T-cell (primary cell): ENCODE measurements around the gene JAML. TPM values are rescaled to one million over a fixed set of nuclear protein-coding genes. Genes with fewer than 3 reads are reported as not detected.

Source experiments
- ATAC-seq, 4 experiments: fragments of 200-7000 bp in 3 of 4; fragments of 150-1000 bp in 1 of 4; cut with Tn5 transposase; replicated peaks in 1 of 4; 1 replicate in 3 of 4; 2 replicates in 1 of 4; pipeline ENCODE4 v1.10.0; 2021; ENCODE audit warnings: moderate library complexity in 3 of 4, mild to moderate bottlenecking in 2 of 4, moderate number of reproducible peaks in 1 of 4
- CTCF ChIA-PET, 2 donors: fragments of 300-600 bp; sonication (Branson Sonifier 250); formaldehyde crosslinking; loops; one replicate each; lab custom pipeline; 2022; ENCODE audit warnings: antibody characterized with exemption in 2 of 2; lab: Charles Lee
- POLR2A ChIA-PET, 2 donors: fragments of 300-600 bp; sonication (Branson Sonifier 250); formaldehyde crosslinking; loops; one replicate each; lab custom pipeline; 2022; ENCODE audit warnings: antibody characterized with exemption in 2 of 2; lab: Charles Lee
- DNase-seq, 35 experiments: peaks; one replicate each; pipeline versions ENCODE4 v3.0.0 to v3.0.0-alpha.2; 2013 to 2023
- H3K27ac ChIP-seq: one replicate; pipeline ENCODE4 v1.5.1; 2013; ENCODE audit warnings: low read length
- H3K27me3 ChIP-seq, 2 experiments: replicated peaks in 1 of 2; 1 replicate in 1 of 2; 2 replicates in 1 of 2; pipeline versions ENCODE4 v1.6.1 to v1.7.0; 2013; ENCODE audit warnings: low read length in 1 of 2, mixed read lengths in 1 of 2; ENCODE audit not compliant: control insufficient read depth in 2 of 2, insufficient read depth in 2 of 2; ENCODE audit errors: extremely low read depth in 1 of 2
- H3K36me3 ChIP-seq, 2 donors: 1 replicate in 1 of 2; 2 replicates in 1 of 2; pipeline versions ENCODE4 v1.6.1 to v1.7.0; 2013; ENCODE audit warnings: low read length in 1 of 2; ENCODE audit not compliant: control insufficient read depth in 2 of 2, insufficient read depth in 1 of 2; ENCODE audit errors: extremely low read depth in 1 of 2
- H3K4me1 ChIP-seq, 2 experiments: 1 replicate in 1 of 2; 2 replicates in 1 of 2; pipeline versions ENCODE4 v1.6.1 to v1.7.0; 2013; ENCODE audit warnings: low read length in 2 of 2, mixed read lengths in 1 of 2; ENCODE audit not compliant: insufficient read depth in 2 of 2, control insufficient read depth in 1 of 2; ENCODE audit errors: extremely low read depth in 1 of 2
- H3K4me3 ChIP-seq, 2 donors: 1 replicate in 1 of 2; 2 replicates in 1 of 2; pipeline versions ENCODE4 v1.5.1 to v1.7.0; 2013; ENCODE audit warnings: mild to moderate bottlenecking in 2 of 2, low read length in 1 of 2, moderate library complexity in 1 of 2; ENCODE audit not compliant: control insufficient read depth in 1 of 2; ENCODE audit errors: extremely low read depth in 1 of 2
- H3K9me3 ChIP-seq: 2 replicates; pipeline ENCODE4 v1.7.0; 2013
- H3K27ac Mint-ChIP-seq, 2 donors: one replicate each; pipeline ENCODE4 v1.8.0; 2020 to 2021; ENCODE audit warnings: mild to moderate bottlenecking in 2 of 2, mixed read lengths in 2 of 2
- H3K27me3 Mint-ChIP-seq, 2 donors: one replicate each; pipeline ENCODE4 v1.8.0; 2021 to 2022; ENCODE audit warnings: mixed read lengths in 2 of 2
- H3K36me3 Mint-ChIP-seq: one replicate; pipeline ENCODE4 v1.8.0; 2021; ENCODE audit warnings: mixed read lengths
- H3K4me1 Mint-ChIP-seq, 3 donors: one replicate each; pipeline ENCODE4 v1.8.0; 2020 to 2022; ENCODE audit warnings: mixed read lengths in 3 of 3, mild to moderate bottlenecking in 1 of 3
- H3K4me3 Mint-ChIP-seq, 3 donors: one replicate each; pipeline ENCODE4 v1.8.0; 2020 to 2022; ENCODE audit warnings: mild to moderate bottlenecking in 3 of 3, mixed read lengths in 3 of 3, moderate library complexity in 3 of 3
- H3K9me3 Mint-ChIP-seq, 3 donors: one replicate each; pipeline ENCODE4 v1.8.0; 2020 to 2022; ENCODE audit warnings: mixed read lengths in 3 of 3
- WGBS: methylation state at CpG from one replicate; pipeline ENCODE4 v1.1.5; 2013; ENCODE audit warnings: missing lambda C conversion rate; ENCODE audit not compliant: insufficient coverage; 5-methylcytosine and 5-hydroxymethylcytosine counted together
- total RNA-seq, 35 experiments: library from RNA in 6 of 35; stranded (reverse) in 6 of 35; fragments of 120-200 nt in 1 of 35; gene quantifications; one replicate each; pipeline versions ENCODE4 v1.2.1 to v1.2.4 and lab custom pipeline; 2013 to 2026

Gene JAML
- total RNA-seq, 5 donors from 2014 or later (not counting 1 experiment from before 2014, with no cell fraction given), result 60.8 to 165 (median 95.8) TPM

DNA sequence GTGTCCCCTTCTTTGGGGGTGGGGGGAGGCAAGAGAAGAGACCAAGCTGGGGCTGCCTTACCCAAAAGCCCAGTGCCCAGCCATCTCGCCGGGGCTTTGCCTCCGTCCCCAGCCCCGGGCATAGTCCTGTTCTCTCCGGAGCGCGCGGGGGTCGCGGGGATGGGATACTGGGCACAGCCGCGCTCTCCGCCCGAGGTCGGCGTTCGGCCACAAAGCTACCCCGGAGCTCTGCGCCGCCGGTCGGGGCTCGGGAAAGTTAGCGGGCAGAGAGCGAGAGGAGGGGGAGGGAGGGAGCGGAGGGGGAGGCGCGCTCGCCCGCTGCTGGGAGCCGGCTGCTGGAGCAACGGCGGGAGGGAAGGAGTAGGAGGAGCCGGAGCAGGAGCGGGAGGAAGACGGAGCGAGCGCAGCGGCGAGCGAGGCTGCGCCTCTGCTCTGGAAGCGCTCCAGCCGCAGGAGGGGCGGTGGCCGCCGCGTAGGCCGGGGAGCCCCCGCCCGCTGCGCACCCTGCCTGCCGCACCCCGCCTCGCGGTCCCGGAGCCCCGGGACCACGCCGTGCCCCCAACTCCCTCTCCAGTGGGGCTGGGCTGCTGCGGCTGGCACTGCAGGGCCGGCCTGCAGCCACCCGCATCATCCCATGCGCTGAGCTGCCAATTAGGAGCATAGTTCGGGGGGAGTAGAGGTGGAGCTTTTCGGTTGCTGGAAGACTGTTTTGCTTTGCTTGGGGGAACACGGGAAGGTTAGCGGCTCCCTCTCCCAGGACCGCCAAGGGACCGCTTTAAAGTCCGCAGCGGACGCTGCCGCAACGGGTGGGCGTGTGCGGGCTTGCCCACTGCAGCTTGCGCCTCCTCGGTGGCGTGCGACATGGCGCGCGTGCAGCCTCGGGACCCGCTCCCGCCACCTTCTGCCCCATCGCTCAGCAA, 72.0 kb downstream of the JAML start, which contains the start of gene SCN4B:
Gene SCN4B (minus strand): TSS at position 272 of the 920 bp plus-strand sequence. CDS start 150 bp downstream, at position 122.
- ChIA-PET POLR2A (interaction anchor here in 1 of 2 donors (0.6 kb wide), 1 partner anchor 12 kb away, joined by 5 read pairs; no protein-coding TSS in a partner anchor), CTCF (no interaction called here)
- Mint-ChIP-seq H3K36me3 (no peaks in the 10 kb centered on the region), H3K9me3 (no peaks in the 10 kb centered on the region), H3K27ac (no peak within 1 kb of the TSS), H3K4me1 (peaks cover 13 to 19% (median 16%) of the 10 kb centered on the region in 3 donors), H3K4me3 (peak within 1 kb of the TSS; percentile 41 to 75 (median 47)), H3K27me3 (peaks cover 55 to 69% of the 10 kb centered on the region in 2 donors)
- no peaks in the 10 kb centered on the region for H3K36me3 ChIP-seq
- DNase-seq (peak in 3 of 35 experiments; percentile 11 to 37 (median 17)), ATAC-seq (peak; percentile 56 to 66 (median 62))
- peak within 1 kb of the TSS; percentile 15 to 65 for H3K4me3 ChIP-seq
- no peak within 1 kb of the TSS for H3K27ac ChIP-seq
- peaks cover 0 to 26% of the 10 kb centered on the region in 2 experiments for H3K4me1 ChIP-seq
- WGBS, result 2% methylated on average over 84 of the region's 88 CpGs
- no peaks in the 10 kb centered on the region for H3K9me3 ChIP-seq
- peaks cover 24 to 73% of the 10 kb centered on the region in 2 experiments for H3K27me3 ChIP-seq

DNA sequence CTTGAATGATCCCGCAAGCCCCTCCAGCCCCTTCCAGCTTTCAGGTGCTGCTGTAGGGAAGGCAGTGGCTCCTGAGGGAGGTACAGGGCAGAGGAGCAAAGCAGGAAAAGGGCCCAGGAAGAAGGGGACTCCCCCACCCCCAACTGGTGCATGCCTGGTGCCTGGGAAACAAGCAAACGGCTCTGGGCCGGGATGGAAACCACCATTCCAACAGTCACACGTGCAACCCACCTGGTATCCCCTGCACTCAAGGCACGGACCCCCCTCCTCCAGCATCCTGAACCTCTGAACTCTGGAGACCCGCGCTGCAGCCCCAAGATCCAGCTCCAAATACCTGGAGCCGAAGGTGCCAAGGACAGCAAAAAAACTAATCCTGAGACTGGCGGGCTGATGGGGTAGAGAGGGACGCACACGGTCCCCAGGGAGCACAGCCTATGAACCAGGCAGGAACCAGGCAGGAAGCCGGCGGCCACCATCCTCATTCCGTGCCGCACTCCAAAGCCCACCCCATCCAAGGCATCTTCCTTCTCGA, 72.7 kb downstream of the JAML start:
- Mint-ChIP-seq H3K4me1 (peaks cover 13 to 15% (median 14%) of the 10 kb centered on the region in 3 donors), H3K27me3 (peaks cover 48 to 62% of the 10 kb centered on the region in 2 donors), H3K27ac (no peak overlapping the region), H3K9me3 (no peaks in the 10 kb centered on the region), H3K36me3 (no peaks in the 10 kb centered on the region), H3K4me3 (peak overlapping the region; percentile 24 to 47 (median 31))
- Histone ChIP-seq H3K4me3 (no peak overlapping the region), H3K4me1 (peaks cover 0 to 25% of the 10 kb centered on the region in 2 experiments), H3K9me3 (no peaks in the 10 kb centered on the region), H3K36me3 (no peaks in the 10 kb centered on the region), H3K27me3 (peaks cover 24 to 70% of the 10 kb centered on the region in 2 experiments), H3K27ac (no peak overlapping the region)
- DNase-seq, result no peak
- ChIA-PET POLR2A (interaction anchor here in 1 of 2 donors (0.6 kb wide), 1 partner anchor 11 kb away, joined by 5 read pairs; no protein-coding TSS in a partner anchor), CTCF (no interaction called here)
- no peak for ATAC-seq
- WGBS, result 62% methylated on average over 3 of the region's 16 CpGs

DNA sequence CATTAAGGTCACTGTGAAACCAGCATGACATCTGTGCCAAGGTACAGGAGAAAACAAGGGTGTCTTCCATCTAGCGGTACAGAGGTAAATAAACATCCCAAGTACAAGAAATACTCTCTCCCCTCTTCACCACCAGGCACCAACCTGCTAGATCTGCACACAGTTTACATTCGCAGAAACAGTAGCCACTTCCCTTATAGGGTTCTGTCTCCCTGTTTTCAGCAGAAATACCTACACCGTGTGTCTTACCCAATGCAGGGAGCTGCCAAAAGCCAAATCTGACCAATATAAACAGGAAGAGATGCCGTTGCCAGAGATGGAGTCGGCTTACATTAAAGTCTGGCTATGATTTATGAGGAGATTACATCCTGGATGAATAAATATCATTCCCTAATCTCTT, 73.4 kb downstream of the JAML start:
- DNase-seq, result no peak
- H3K27me3 ChIP-seq, result peaks cover 19 to 67% of the 10 kb centered on the region in 2 experiments
- 100% methylated on average over 1 of the region's 5 CpGs for WGBS
- Mint-ChIP-seq H3K36me3 (no peaks in the 10 kb centered on the region), H3K4me3 (no peak overlapping the region), H3K4me1 (peaks cover 8 to 11% (median 8%) of the 10 kb centered on the region in 3 donors), H3K27ac (no peak overlapping the region), H3K27me3 (peaks cover 44 to 57% of the 10 kb centered on the region in 2 donors), H3K9me3 (no peaks in the 10 kb centered on the region)
- peaks cover 0 to 19% of the 10 kb centered on the region in 2 experiments for H3K4me1 ChIP-seq
- H3K9me3 ChIP-seq, result no peaks in the 10 kb centered on the region
- ChIA-PET POLR2A (no interaction called here), CTCF (interaction anchor here in 1 of 2 donors (0.5 kb wide), 1 partner anchor 139 kb away, joined by 4 read pairs; no protein-coding TSS in a partner anchor)
- no peaks in the 10 kb centered on the region for H3K36me3 ChIP-seq
- H3K27ac ChIP-seq, result no peak overlapping the region
- no peak overlapping the region for H3K4me3 ChIP-seq
- ATAC-seq, result no peak

DNA sequence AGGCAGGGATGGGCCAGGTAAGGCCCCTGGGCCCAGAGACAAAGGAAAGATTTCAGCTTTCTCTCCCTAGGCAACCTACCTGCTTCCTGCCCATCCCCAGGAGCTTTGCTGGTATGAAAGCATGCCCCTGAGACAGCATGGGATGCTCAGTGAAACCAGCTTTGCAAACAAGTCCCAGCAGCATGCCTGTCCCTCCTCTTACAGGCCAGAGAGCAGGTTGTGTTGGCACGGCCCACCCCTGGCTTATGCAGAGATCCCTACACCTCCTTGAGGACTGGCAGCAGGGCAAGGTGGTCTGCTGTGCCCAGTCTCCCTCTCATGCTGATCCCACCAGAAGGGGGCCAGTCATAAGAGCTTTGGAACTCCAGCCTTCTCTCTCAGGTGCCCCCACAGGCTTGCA, 75.3 kb downstream of the JAML start:
- Mint-ChIP-seq H3K4me3 (no peak overlapping the region), H3K36me3 (no peaks in the 10 kb centered on the region), H3K9me3 (no peaks in the 10 kb centered on the region), H3K27ac (no peak overlapping the region), H3K4me1 (peaks cover 7 to 13% (median 9%) of the 10 kb centered on the region in 3 donors), H3K27me3 (peaks cover 38 to 53% of the 10 kb centered on the region in 2 donors)
- no peaks in the 10 kb centered on the region for H3K36me3 ChIP-seq
- DNase-seq, result no peak
- 83% methylated on average over 1 of the region's 1 CpG for WGBS
- H3K27me3 ChIP-seq, result peaks cover 12 to 68% of the 10 kb centered on the region in 2 experiments
- peaks cover 0 to 30% of the 10 kb centered on the region in 2 experiments for H3K4me1 ChIP-seq
- H3K4me3 ChIP-seq, result no peak overlapping the region
- no peak overlapping the region for H3K27ac ChIP-seq
- CTCF ChIA-PET, result no interaction called here
- no peaks in the 10 kb centered on the region for H3K9me3 ChIP-seq
- no peak for ATAC-seq
- POLR2A ChIA-PET, result no interaction called here

DNA sequence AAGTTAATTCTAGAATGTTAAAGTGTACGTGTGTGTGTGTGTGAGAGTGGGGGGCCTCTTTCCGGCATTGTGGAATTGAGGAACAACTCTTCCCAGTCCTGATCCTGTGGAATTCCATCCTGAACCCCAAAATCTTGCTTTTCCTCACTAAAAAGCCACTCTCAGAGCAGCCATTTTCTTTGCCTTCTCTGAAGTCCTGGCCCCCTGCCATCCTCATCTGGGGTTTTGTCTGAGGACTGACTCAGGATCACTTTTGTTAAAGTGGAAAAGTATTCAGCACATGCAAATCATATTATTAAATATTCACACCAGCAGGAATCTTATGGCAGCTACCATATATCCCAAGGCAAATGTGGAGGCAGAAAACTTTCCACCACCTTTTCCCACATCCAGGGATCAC, 76.0 kb downstream of the JAML start:
- ChIA-PET CTCF (no interaction called here), POLR2A (no interaction called here)
- Histone ChIP-seq H3K36me3 (no peaks in the 10 kb centered on the region), H3K9me3 (no peaks in the 10 kb centered on the region), H3K4me1 (peaks cover 0 to 30% of the 10 kb centered on the region in 2 experiments), H3K27me3 (peaks cover 6 to 68% of the 10 kb centered on the region in 2 experiments), H3K27ac (no peak overlapping the region), H3K4me3 (no peak overlapping the region)
- Mint-ChIP-seq H3K27ac (no peak overlapping the region), H3K27me3 (peaks cover 38 to 53% of the 10 kb centered on the region in 2 donors), H3K9me3 (no peaks in the 10 kb centered on the region), H3K4me1 (peaks cover 4 to 11% (median 7%) of the 10 kb centered on the region in 3 donors), H3K4me3 (no peak overlapping the region), H3K36me3 (no peaks in the 10 kb centered on the region)
- WGBS, result no CpG with 5 or more reads among the region's 2 CpGs
- ATAC-seq (no peak), DNase-seq (no peak)

DNA sequence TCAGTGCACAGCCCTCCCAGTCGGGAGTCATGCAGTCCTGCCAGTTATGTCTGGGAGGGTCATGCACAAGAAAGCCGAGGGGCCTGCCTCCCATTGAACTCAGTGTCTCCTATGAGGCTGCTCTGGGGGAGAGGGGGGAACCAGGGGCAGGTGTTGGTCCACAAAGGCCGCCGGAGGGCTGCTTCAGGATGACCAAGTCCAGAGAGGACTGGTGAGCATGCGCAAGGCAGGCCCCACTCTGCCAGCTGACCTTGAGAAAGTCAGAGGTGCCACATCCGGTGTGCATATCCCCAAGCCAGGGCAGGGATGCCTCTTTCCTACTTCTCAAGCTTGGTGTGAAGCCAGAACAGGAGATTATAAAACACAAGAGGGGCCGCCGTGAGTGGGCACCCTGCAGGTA, 76.6 kb downstream of the JAML start:
- ATAC-seq, result no peak
- Histone ChIP-seq H3K4me1 (peaks cover 0 to 25% of the 10 kb centered on the region in 2 experiments), H3K27ac (no peak overlapping the region), H3K9me3 (no peaks in the 10 kb centered on the region), H3K4me3 (no peak overlapping the region), H3K36me3 (no peaks in the 10 kb centered on the region), H3K27me3 (peaks cover 6 to 66% of the 10 kb centered on the region in 2 experiments)
- Mint-ChIP-seq H3K9me3 (no peaks in the 10 kb centered on the region), H3K36me3 (no peaks in the 10 kb centered on the region), H3K4me3 (no peak overlapping the region), H3K27me3 (peaks cover 36 to 53% of the 10 kb centered on the region in 2 donors), H3K27ac (no peak overlapping the region), H3K4me1 (peaks cover 0 to 6% (median 3%) of the 10 kb centered on the region in 3 donors)
- POLR2A ChIA-PET, result no interaction called here
- CTCF ChIA-PET, result no interaction called here
- 98% methylated on average over 5 of the region's 8 CpGs for WGBS
- DNase-seq, result no peak
